SH-SY5Y (cell line): ENCODE data around the gene STXBP6.

Experiments
- GATA2 ChIP-seq: IDR thresholded peaks from 2 replicates; pipeline ENCODE4 v1.6.1; 2011; ENCODE audit warnings: mild to moderate bottlenecking, low read depth, low read length
- GATA3 ChIP-seq: IDR thresholded peaks from 2 replicates; pipeline ENCODE4 v1.6.1; 2011; ENCODE audit warnings: low read depth, mild to moderate bottlenecking, low read length, moderate library complexity

- TF ChIP-seq GATA2 (no peak), GATA3 (no peak)
Measured at GRCh38 chr14:25079311-25079710, 29.4 kb upstream of the STXBP6 start.
